Measurements from ENCODE around the gene HOXA3.

- TF ChIP-seq CTCF (IDR thresholded peaks at IDR 0.05) (no peak), POLR2A (IDR thresholded peaks at IDR 0.05; ENCODE audit: low read depth) (no peak), POLR2AphosphoS5 (IDR thresholded peaks at IDR 0.05) (no peak)
Observed at GRCh38 chr7:27172315-27172774, 20.0 kb upstream of the HOXA3 start.

Measured in esophagus muscularis mucosa (tissue), 3 donors.